Upper lobe of left lung (tissue), 6 donors: ENCODE measurements around the gene KRTAP5-2. TPM values are rescaled to one million over a fixed set of nuclear protein-coding genes. Genes with fewer than 3 reads are reported as not detected.
A peak's percentile ranks its signal among the peaks of the same experiment; 100 is the strongest.
"Not testable (repeated sequence)": the region's sequence is repeated elsewhere in the genome, so short reads cannot be mapped to it uniquely, and the experiment has no call there.

Source experiments
- ATAC-seq, 2 donors: fragments of 200-7000 bp; cut with Tn5 transposase; one replicate each; pipeline ENCODE4 v1.9.1; 2022; ENCODE audit warnings: mild to moderate bottlenecking in 2 of 2, moderate library complexity in 2 of 2; ENCODE audit not compliant: low FRiP score in 2 of 2
- DNase-seq, 2 donors: peaks; one replicate each; pipeline ENCODE4 v3.0.0-alpha.2; 2019 to 2020
- H3K27ac ChIP-seq, 4 donors: fragments of 200-600 bp; sonication (generic); one replicate each; pipeline ENCODE4 v1.5.1; 2016 to 2019
- H3K27me3 ChIP-seq, 4 donors: fragments of 200-600 bp; sonication (generic); one replicate each; pipeline ENCODE4 v1.5.1; 2017 to 2019
- H3K36me3 ChIP-seq, 4 donors: fragments of 200-600 bp; sonication (generic); one replicate each; pipeline ENCODE4 v1.5.1; 2016 to 2019
- H3K4me1 ChIP-seq, 4 donors: fragments of 200-600 bp; sonication (generic); one replicate each; pipeline ENCODE4 v1.5.1; 2018 to 2019
- H3K4me3 ChIP-seq, 4 donors: fragments of 200-600 bp; sonication (generic); one replicate each; pipeline ENCODE4 v1.5.1; 2017 to 2019; ENCODE audit warnings: mild to moderate bottlenecking in 2 of 4, moderate library complexity in 1 of 4
- H3K9me3 ChIP-seq, 4 donors: fragments of 200-600 bp; sonication (generic); one replicate each; pipeline ENCODE4 v1.5.1; 2018 to 2019
- EP300 ChIP-seq, 4 donors: sonication (generic); formaldehyde crosslinking; IDR thresholded peaks; one replicate each; pipeline ENCODE4 v1.5.1; 2017; ENCODE audit warnings: antibody characterized with exemption in 4 of 4, control low read depth in 2 of 4
- POLR2A ChIP-seq, 4 donors: fragments of 450-650 bp; IDR thresholded peaks; one replicate each; pipeline ENCODE4 v1.5.1; 2016 to 2017; ENCODE audit warnings: antibody characterized with exemption in 4 of 4, mild to moderate bottlenecking in 2 of 4
- POLR2AphosphoS5 ChIP-seq, 2 donors: sonication (generic); formaldehyde crosslinking; IDR thresholded peaks; one replicate each; pipeline ENCODE4 v1.5.1; 2017; ENCODE audit warnings: antibody characterized with exemption in 2 of 2
- WGBS, 2 donors: methylation state at CpG; one replicate each; pipeline ENCODE4 v1.1.5; 2017 to 2018; 5-methylcytosine and 5-hydroxymethylcytosine counted together
- total RNA-seq, 6 donors: library from RNA; depleted of rRNA in 4 of 6; stranded (reverse); fragments of >200 nt in 4 of 6; gene quantifications; one replicate each; pipeline versions ENCODE4 v1.1.0 to v1.2.1, GENCODE V29; 2016 to 2021
- TF ChIP-seq, protein P1 (sequence below), 6 experiments: fragments of 450-650 bp in 4 of 6; fragments of 200-600 bp in 2 of 6; sonication (generic) in 2 of 6; IDR thresholded peaks; one replicate each; pipeline ENCODE4 v1.5.1; 2016 to 2019; ENCODE audit warnings: antibody characterized with exemption in 6 of 6
- donor health status: DM: no; HTN: no; CAD: no; lungs with moderate emphysema.
- donor health status: DM: no; HTN: yes; CAD: no; lungs with severe emphysema.

Gene KRTAP5-2
- total RNA-seq, 6 donors from 2014 or later, result not detected

DNA sequence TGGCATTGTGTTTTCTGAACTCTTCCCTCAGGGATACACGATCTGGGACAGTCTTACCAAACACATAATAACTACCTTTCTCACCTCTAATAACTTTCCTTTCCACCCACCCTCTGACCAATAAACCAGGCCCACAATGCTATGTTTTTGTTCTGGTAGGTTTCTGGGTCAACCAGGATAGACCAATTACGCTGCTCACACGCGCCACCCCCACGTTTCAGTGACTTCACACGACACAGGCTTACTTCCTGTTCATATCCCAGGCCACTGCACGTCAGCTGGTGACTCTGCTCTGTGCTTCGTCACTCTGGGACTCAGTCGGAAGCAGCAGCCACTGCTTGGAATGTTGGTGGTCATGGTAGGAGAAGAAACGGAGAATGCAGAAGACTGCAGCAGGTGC, 21.4 kb upstream of the KRTAP5-2 start:
- DNase-seq (no peak), ATAC-seq (no peak)
- 33 to 39% methylated on average over 10 of the region's 10 CpGs for WGBS, 2 donors

DNA sequence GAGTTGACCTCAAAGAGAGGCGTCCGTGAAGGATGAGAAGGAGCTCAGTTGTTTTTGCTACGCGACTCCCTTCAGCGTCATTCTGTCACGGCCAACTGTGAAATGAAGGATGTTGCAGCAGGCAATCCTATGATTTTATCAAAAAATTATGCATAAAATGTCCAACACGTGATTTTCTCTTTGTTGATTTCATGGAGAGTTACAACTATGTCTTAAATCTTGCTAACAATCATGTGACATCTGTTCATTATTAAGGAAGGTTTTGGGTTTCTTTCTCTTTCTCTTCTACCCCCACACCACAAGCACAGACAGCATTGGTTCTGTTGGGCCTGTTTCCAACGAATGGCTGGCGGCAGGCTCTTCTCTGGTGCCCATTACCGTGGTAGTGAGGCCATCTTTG, 20.1 kb upstream of the KRTAP5-2 start:
- no peak for ATAC-seq
- TF ChIP-seq EP300 (IDR thresholded peaks at IDR 0.05) (no peak), POLR2A (IDR thresholded peaks at IDR 0.05) (no peak), POLR2AphosphoS5 (IDR thresholded peaks at IDR 0.05) (no peak)
- TF ChIP-seq, protein P1, sequence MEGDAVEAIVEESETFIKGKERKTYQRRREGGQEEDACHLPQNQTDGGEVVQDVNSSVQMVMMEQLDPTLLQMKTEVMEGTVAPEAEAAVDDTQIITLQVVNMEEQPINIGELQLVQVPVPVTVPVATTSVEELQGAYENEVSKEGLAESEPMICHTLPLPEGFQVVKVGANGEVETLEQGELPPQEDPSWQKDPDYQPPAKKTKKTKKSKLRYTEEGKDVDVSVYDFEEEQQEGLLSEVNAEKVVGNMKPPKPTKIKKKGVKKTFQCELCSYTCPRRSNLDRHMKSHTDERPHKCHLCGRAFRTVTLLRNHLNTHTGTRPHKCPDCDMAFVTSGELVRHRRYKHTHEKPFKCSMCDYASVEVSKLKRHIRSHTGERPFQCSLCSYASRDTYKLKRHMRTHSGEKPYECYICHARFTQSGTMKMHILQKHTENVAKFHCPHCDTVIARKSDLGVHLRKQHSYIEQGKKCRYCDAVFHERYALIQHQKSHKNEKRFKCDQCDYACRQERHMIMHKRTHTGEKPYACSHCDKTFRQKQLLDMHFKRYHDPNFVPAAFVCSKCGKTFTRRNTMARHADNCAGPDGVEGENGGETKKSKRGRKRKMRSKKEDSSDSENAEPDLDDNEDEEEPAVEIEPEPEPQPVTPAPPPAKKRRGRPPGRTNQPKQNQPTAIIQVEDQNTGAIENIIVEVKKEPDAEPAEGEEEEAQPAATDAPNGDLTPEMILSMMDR (IDR thresholded peaks at IDR 0.05), result no peak
- Histone ChIP-seq H3K4me1 (no peaks in the 10 kb centered on the region), H3K9me3 (no peaks in the 10 kb centered on the region), H3K4me3 (no peak overlapping the region), H3K36me3 (no peaks in the 10 kb centered on the region), H3K27ac (no peak overlapping the region), H3K27me3 (no peaks in the 10 kb centered on the region)
- 87 to 89% methylated on average over 9 to 10 of the region's 10 CpGs for WGBS, 2 donors
- no peak for DNase-seq

More for the DNA sequence above, 21.4 kb upstream of the KRTAP5-2 start:
- no peak overlapping the region for H3K27ac ChIP-seq
- TF ChIP-seq, protein P1 (IDR thresholded peaks at IDR 0.05), result no peak
- no peak for TF ChIP-seq POLR2A (IDR thresholded peaks at IDR 0.05)
- TF ChIP-seq EP300 (IDR thresholded peaks at IDR 0.05), result no peak
- no peak for TF ChIP-seq POLR2AphosphoS5 (IDR thresholded peaks at IDR 0.05)
- no peaks in the 10 kb centered on the region for H3K9me3 ChIP-seq
- no peaks in the 10 kb centered on the region for H3K27me3 ChIP-seq
- H3K36me3 ChIP-seq, result no peaks in the 10 kb centered on the region
- H3K4me1 ChIP-seq, result no peaks in the 10 kb centered on the region
- H3K4me3 ChIP-seq, result no peak overlapping the region

DNA sequence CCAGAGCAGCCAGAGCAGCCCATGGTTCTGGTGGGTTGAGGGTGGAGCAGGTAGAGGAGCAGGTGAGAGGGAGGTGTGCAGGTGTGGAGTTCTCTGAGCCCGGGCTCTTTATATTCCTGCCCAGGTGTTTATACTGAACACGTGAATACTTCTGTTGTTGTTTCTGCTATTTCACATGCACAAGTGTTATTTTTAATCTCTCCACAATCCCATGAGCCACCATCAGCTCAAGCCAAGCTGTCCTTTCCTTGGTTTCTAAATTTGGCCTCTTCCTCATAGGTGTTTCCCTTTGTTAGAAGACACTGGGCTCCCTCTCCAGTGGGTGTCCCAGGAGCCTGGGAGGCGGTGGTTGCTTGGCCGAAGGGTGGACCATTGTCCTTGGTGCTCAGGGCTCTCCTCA, 10.3 kb upstream of the KRTAP5-2 start, which contains the start of gene KRTAP5-3:
Gene KRTAP5-3, minus strand, starts transcription at position 101 of the 400 bp plus-strand sequence. Its CDS starts 78 bp downstream, at position 23.
- no peak for ATAC-seq
- no peaks in the 10 kb centered on the region for H3K9me3 ChIP-seq
- TF ChIP-seq EP300 (IDR thresholded peaks at IDR 0.05), result no peak
- TF ChIP-seq, protein P1 (IDR thresholded peaks at IDR 0.05), result no peak
- no peak for TF ChIP-seq POLR2AphosphoS5 (IDR thresholded peaks at IDR 0.05)
- no peak for TF ChIP-seq POLR2A (IDR thresholded peaks at IDR 0.05)

DNA sequence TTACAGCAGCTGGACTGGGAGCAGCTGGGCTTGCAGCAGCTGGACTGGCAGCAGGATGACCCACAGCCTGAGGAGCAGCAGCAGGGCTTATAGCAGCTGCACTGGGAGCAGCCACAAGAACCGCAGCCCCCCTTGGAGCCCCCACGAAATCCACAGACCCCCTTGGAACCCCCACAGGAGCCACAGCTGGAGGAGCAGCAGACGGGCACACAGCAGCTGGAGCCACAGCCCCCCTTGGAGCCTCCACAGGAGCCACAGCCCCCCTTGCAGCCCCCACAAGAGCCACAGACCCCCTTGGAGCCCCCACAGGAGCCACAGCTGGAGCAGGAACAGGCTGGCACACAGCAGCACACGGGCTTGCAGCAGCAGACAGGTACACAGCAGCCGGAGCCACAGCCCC, 9.8 kb upstream of the KRTAP5-2 start:
- H3K27me3 ChIP-seq, DNase-seq, H3K27ac ChIP-seq, ATAC-seq, H3K4me3 ChIP-seq, H3K36me3 ChIP-seq, H3K4me1 ChIP-seq, H3K9me3 ChIP-seq: not testable (repeated sequence)
- 49% methylated on average over 3 of the region's 5 CpGs; no CpG with 5 or more reads in 1 of the 2 donors for WGBS, 2 donors

More for the DNA sequence above, 10.3 kb upstream of the KRTAP5-2 start, which contains the start of gene KRTAP5-3:
- H3K36me3 ChIP-seq, result no peaks in the 10 kb centered on the region
- no peak for DNase-seq
- WGBS, 2 donors, result 74 to 83% methylated on average over 4 of the region's 4 CpGs
- H3K4me3 ChIP-seq, result no peak within 1 kb of the TSS
- H3K27me3 ChIP-seq, result no peaks in the 10 kb centered on the region
- H3K27ac ChIP-seq, result no peak within 1 kb of the TSS
- no peaks in the 10 kb centered on the region for H3K4me1 ChIP-seq

DNA sequence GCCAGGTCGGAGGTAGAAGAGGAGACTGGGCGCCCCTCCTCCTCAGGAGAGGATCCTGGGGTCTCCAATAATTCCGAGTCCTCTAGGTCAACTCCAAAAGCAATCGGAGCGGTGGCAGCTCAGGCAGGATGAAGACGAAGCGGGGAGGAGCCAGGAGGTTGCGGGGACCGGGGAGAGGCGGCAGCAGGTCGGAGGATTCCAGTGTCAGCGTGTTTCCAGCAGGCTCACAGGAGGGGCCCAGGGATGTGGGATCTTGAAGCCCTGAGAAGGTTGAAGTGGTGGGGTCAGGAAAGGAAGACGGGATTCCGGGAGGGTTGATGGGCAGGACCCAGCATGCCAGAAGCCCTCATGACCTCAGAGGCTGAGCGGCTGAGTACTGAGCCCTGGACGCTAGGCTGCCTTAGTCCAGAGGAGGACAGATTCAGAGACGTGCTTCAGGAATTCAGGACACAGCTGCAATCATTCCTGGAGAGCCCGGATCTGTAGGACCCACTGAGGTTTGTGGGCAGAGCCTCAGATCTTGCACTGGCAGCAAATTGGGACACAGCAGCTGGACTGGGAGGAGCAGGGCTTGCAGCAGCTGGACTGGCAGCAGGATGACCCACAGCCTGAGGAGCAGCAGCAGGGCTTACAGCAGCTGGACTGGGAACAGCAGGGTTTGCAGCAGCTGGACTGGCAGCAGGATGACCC, 9.2 kb upstream of the KRTAP5-2 start:
- not testable (repeated sequence) for H3K4me1 ChIP-seq, H3K9me3 ChIP-seq, H3K27me3 ChIP-seq, H3K4me3 ChIP-seq, H3K36me3 ChIP-seq, H3K27ac ChIP-seq, DNase-seq
- ATAC-seq, result peak in 1 of 2 donors; percentile 12
- 51 to 54% methylated on average over 16 to 18 of the region's 18 CpGs for WGBS, 2 donors

DNA sequence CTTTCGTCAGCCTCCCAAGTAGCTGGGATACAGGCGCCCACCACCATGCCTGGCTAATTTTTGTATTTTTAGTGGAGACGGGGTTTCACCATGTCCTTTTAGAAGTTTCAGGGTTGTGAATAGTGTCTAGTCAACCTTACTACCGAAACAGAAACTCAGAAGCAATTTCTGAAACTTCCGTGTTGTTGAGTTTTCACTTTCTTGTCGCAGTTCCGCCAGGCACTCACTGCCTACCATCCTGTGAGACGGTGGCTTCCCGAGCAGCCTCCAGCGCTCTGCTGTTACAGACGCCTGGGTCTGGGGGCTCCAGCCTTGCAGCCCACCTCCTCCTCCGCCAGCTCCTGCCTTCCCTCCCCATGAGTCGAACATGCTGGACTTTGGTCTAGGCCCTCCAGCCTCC, 7.8 kb upstream of the KRTAP5-2 start:
- H3K4me3 ChIP-seq, H3K9me3 ChIP-seq, DNase-seq, H3K27ac ChIP-seq, ATAC-seq, H3K36me3 ChIP-seq, H3K4me1 ChIP-seq, H3K27me3 ChIP-seq: not testable (repeated sequence)
- 83 to 91% methylated on average over 12 to 13 of the region's 13 CpGs for WGBS, 2 donors
